Measurements from ENCODE around the gene AGPAT2. TPM values are rescaled to one million over a fixed set of nuclear protein-coding genes. Genes with fewer than 3 reads are reported as not detected.

Gene AGPAT2
- total and polyA plus RNA-seq, 2 of the 4 experiments (the other 2 are of a cell fraction), result 16.1 to 39.5 TPM

- CTCF ChIA-PET, result no interaction called here
- no peak overlapping the region for H2AK5ac ChIP-seq (ENCODE audit: low read depth, low read length)
- H3K14ac ChIP-seq (replicated peaks; ENCODE audit: low read depth, low read length), result no peak overlapping the region
- H3K9me1 ChIP-seq (ENCODE audit: insufficient read depth, low read length), result no peaks in the 10 kb centered on the region
- intact Hi-C loops (cut with micrococcal nuclease) (no loop called here), dilution Hi-C loops (cut with HindIII; ENCODE audit: low sequenced_read_pairs, unreplicated experiment) (no loop called here), in situ Hi-C loops (cut with MboI; ENCODE audit: low sequenced_read_pairs) (no loop called here)
- peaks cover 32% of the 10 kb centered on the region for H3K27me3 ChIP-seq (ENCODE audit: control insufficient read depth, insufficient read depth, low read length)
- H3K79me1 ChIP-seq (ENCODE audit: low read depth in 1 of 2, low read length in 2 of 2), result no peaks in the 10 kb centered on the region
- no peak overlapping the region for H3K4me2 ChIP-seq (ENCODE audit: low read depth, low read length)
- H2AK9ac ChIP-seq (replicated peaks; ENCODE audit: low read depth, low read length, poor library complexity), result no peak overlapping the region
- ATAC-seq (ENCODE audit: low read depth), result no peak
- no peaks in the 10 kb centered on the region for H3K36me3 ChIP-seq (ENCODE audit: control insufficient read depth, insufficient read depth, low read length)
- H3K4me1 ChIP-seq (ENCODE audit: control insufficient read depth, insufficient read depth, low read length), result no peaks in the 10 kb centered on the region
- no peak overlapping the region for H3K9ac ChIP-seq (ENCODE audit: low read depth, low read length)
- no peak overlapping the region for H3K4ac ChIP-seq (ENCODE audit: low read depth, low read length)
- H3K56ac ChIP-seq (ENCODE audit: extremely low read depth, insufficient read depth, low read length), result no peak overlapping the region
- no peak overlapping the region for H3K18ac ChIP-seq (ENCODE audit: low read depth, low read length)
- no peak overlapping the region for H2BK5ac ChIP-seq (ENCODE audit: low read depth, low read length, poor library complexity, severe bottlenecking)
- no peak overlapping the region for H2BK20ac ChIP-seq (ENCODE audit: low read depth, low read length)
- no peak overlapping the region for H2AFZ ChIP-seq (replicated peaks; ENCODE audit: low read length, poor library complexity)
- H4K20me1 ChIP-seq (ENCODE audit: insufficient read depth, low read length), result no peaks in the 10 kb centered on the region
- H3K27ac ChIP-seq (ENCODE audit: insufficient read depth, low read length), result no peak overlapping the region
- POLR2A ChIA-PET (ENCODE audit: unreplicated experiment), result no interaction called here
- H3K4me3 ChIP-seq (ENCODE audit: insufficient read depth, low read depth, low read length), result no peak overlapping the region
- no peak overlapping the region for H2BK15ac ChIP-seq (ENCODE audit: low read depth, low read length)
- no peak overlapping the region for H4K91ac ChIP-seq (ENCODE audit: insufficient read depth, low read depth, low read length)
- no peak overlapping the region for H3K23ac ChIP-seq (ENCODE audit: low read depth, low read length)
- DNase-seq, result no peak
- no TSS peak for BruUV-seq (replicated peaks)
- H4K5ac ChIP-seq (ENCODE audit: low read depth, low read length), result no peak overlapping the region
- no peak overlapping the region for H2BK120ac ChIP-seq (ENCODE audit: low read depth, low read length)
- H3K9me3 ChIP-seq (ENCODE audit: control insufficient read depth, insufficient read depth, low read length), result no peaks in the 10 kb centered on the region
- WGBS, 2 experiments (ENCODE audit: extremely low coverage in 2 of 2, insufficient read length in 1 of 2), result 77% methylated on average over 24 of the region's 31 CpGs; no CpG with 5 or more reads in 1 of the 2 experiments
- no peak overlapping the region for H4K8ac ChIP-seq (ENCODE audit: low read depth in 2 of 2, low read length in 2 of 2)
- TF ChIP-seq USF2 (IDR thresholded peaks at IDR 0.05; ENCODE audit: low read depth, low read length) (no peak), CEBPB (IDR thresholded peaks at IDR 0.05; ENCODE audit: low read depth, low read length) (no peak), POLR2A (IDR thresholded peaks at IDR 0.05; ENCODE audit: low read depth, low read length) (no peak), BHLHE40 (IDR thresholded peaks at IDR 0.05; ENCODE audit: low read depth, low read length) (no peak), MAFK (IDR thresholded peaks at IDR 0.05; ENCODE audit: low read depth, low read length) (no peak), RAD21 (IDR thresholded peaks at IDR 0.05; ENCODE audit: low read length) (no peak), FOS (IDR thresholded peaks at IDR 0.05; ENCODE audit: low read depth, low read length) (no peak), SMC3 (IDR thresholded peaks at IDR 0.05; ENCODE audit: low read depth, low read length) (no peak), ELK1 (IDR thresholded peaks at IDR 0.05; ENCODE audit: borderline replicate concordance, low read depth, low read length) (no peak), RCOR1 (IDR thresholded peaks at IDR 0.05; ENCODE audit: insufficient replicate concordance, low read length) (no peak), MXI1 (IDR thresholded peaks at IDR 0.05; ENCODE audit: borderline replicate concordance, low read depth, low read length) (no peak), NFE2L2 (IDR thresholded peaks at IDR 0.05; ENCODE audit: low read depth, low read length) (no peak), CTCF (conservative IDR thresholded peaks at IDR 0.05; ENCODE audit: low read depth, low read length) (no peak), MAZ (IDR thresholded peaks at IDR 0.05; ENCODE audit: borderline replicate concordance, low read depth, low read length) (no peak), CHD1 (IDR thresholded peaks at IDR 0.05; ENCODE audit: low read depth, low read length) (no peak)
These were observed 29.0 kb downstream of the AGPAT2 start for GRCh38 chr9:136657974-136658848.

All from IMR-90 (cell line).